ENCODE data around the gene CD226.
"Not testable (repeated sequence)": the region's sequence is repeated elsewhere in the genome, so short reads cannot be mapped to it uniquely, and the experiment has no call there.

CD226 gene

GRCh38 chr18:69947361-69948133 is at the start of gene CD226:
TSS of gene CD226 (minus strand) at chr18:69947873. CDS start at chr18:69947406, 467 bp downstream.
- DNase-seq: no peak

DNA sequence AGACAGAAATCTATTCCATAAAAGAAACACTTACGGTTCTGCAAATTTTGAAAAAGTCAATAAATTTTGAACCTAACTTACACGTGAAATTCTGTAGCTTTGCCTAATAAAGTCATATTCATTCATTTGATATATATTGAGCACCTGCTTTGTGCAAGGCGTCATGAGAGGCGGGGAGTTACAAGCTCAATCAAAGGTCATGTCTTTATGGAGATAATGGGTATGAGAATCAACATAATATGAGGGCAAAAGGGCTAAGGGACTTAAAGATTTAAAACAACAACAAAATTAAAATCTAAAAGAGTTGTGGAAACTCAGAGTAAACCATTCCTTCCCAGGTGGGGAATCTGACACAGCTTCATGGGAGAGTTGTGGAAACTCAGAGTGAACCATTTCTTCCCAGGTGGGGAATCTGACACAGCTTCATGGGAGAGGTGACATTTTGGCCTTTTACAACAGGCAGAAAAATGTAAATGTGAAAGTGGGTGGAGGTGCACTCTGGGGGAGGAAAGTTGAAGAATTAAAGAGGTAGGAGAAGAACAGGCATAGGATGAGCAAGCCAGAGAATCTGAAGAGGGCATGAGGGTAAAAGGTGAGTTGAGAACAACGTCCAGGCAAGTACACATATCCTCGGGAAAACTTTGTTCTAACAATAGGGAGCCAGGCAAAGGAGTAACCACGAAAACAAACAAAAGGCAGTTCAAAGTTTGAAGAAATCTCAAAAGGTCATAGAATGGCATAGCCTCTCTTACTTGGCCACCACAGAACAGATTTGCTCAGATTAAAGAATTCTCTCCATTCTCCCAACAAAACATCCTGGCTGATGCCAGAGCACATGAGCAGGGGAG is 49.5 kb upstream of the CD226 start:
- no peak for DNase-seq

GRCh38 chr18:69996417-69996816 is 48.7 kb upstream of the CD226 start:
- no peak for DNase-seq

DNA sequence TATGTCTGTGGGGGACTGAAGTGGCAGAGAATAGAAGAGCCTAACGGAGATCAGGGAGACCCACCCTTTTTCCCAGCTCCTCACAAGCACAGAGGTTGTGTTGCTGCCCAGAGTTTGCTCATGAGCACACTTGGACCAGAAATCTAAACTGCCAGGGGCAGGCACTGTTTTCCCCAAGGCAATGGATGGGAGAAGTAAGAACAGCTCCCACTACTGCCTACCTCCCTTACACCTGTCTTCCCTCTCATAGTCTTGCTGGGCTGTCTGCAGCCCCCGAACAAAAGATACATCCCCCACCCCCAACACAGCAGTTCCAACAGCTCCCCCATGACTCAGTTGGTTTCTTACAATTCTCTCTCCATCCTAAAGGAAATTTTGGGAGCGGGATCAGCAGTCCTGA is 48.1 kb upstream of the CD226 start:
- no peak for DNase-seq

DNA sequence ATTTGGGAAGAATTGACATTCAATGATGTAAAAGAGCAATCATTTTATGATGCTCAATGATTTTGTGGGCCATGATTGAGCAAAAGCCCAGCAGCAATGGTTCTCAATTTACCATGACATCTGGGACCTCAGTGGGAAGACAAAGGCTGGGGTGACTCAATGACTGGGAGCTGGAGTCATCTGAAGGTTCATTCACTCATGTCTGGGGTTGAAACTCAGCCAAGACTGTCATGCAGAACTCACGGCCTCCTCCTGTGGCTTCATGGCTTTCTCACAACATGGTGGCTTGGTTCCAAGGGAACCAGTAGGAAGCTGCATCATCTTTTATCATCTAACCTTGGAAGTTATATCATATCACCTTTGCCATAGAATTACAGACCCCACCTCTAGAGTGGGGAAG is 45.1 kb upstream of the CD226 start:
- no peak for DNase-seq

DNA sequence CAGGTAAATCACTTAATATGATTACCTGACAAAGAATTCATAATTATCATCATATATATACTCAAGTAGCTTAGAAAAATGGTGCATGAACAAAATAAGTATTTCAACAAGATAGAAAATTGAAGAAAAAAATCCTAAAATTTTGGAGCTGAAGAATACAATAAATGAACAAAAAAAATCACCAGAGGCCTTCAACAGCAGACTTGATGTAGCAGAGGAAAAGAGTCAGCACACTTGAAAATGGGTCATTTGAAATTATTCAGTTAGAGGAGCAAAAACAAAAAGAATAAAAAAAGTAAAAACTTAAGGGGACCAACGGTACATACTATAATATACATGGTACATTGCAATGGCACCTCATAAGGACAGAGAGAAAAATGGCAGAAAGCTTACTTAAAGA is 40.2 kb upstream of the CD226 start:
- no peak for DNase-seq

GRCh38 chr18:69985239-69985638 is 37.6 kb upstream of the CD226 start:
- DNase-seq: no peak

DNA sequence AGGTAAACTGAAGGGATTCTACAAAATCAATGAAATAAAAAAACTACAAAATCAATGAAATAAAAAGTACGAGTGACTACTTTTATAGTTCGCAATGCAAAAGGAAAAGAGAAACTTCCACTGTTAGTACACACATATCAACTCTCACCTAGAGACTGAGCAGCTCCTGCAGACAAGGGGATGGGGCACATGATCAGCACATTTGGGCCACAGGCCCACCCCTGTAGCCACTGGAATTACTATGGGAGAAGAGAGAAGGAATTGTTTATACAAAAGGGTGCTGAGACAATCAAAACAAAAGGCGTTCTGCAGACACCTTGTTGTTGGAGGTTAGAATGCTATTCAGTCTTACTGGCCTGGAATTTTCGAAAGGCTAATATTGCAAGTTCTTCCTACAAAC is 34.7 kb upstream of the CD226 start:
- DNase-seq: no peak

DNA sequence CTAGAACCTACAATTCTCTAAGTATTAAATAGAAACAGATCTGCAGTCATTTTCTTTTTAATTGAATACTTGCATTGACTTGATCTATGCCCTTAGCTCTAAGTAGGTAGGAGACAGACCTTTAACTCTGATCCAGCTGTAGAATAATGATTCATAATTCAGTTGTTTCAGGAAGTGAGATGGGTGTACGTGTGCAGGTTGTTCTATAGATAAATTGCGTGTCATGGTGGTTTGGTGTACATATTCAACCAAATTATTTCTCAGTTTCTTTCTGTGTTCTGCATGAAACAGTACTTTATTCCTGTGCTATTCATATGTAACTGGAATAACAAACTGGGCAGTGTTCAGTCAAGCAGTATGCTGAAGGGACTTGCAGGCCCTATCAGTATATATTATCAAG is 34.3 kb upstream of the CD226 start:
- DNase-seq: no peak

GRCh38 chr18:69980982-69981804 is 33.5 kb upstream of the CD226 start:
- no peak for DNase-seq

GRCh38 chr18:69980509-69980908 is 32.8 kb upstream of the CD226 start:
- no peak for DNase-seq

GRCh38 chr18:69978732-69979715 is 31.4 kb upstream of the CD226 start:
- DNase-seq: no peak

DNA sequence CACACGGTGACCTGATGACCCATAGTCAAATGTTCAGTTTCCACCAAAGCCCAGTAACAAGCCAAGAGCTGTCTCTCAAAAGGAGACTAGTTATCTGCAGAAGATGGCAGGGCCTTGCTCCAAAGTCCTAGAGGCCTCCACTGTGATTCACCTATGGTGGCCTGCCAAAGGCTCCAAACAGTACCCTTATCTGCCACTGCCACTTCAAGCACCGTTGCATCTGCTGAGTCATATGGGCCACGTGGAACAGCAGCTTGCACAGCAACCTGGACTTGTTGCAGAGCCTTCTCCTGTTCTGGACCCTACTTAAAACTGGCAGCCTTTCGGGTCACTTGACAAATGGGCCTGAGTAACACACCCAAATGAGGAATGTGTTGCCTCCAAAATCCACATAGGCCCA is 27.6 kb upstream of the CD226 start:
- not testable (repeated sequence) for DNase-seq

DNA sequence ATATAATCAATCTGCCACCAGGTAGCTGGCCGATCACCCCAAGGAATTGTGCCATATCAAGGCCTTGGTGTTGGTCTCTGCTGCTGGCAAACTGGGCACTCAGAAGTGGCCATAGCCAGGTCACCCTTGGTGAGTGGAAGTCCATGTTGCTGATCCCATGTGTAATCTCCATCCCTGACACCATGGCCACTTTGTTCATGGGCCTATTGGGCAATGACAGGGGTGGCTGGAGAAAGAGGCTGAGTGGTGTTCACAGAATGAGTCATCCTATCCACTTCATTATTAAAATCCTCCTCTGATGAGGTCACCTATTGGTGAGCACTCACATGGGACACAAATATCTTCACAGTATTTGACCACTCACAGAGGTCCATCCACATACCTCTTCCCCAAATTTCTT is 26.7 kb upstream of the CD226 start:
- DNase-seq: no peak

GRCh38 chr18:69969491-69969890 is 21.8 kb upstream of the CD226 start:
- DNase-seq: no peak

DNA sequence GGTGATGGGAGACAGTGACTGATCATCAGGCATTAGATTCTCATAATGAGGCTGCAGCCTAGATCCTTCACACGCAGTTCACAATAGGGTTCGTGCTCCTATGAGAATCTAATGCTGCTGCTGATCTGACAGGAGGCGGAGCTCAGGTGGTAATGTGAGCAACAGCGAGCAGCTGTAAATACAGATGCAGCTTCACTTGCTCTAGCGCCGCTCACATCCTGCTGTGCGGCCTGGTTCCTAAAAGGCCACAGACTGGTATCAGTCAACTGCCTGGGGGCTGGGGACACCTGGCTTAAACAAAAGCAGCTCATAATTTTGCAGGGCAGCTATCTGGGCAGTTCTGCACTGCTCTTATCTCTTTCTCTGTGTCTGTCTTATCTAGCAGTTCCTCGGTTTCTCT is 20.4 kb upstream of the CD226 start:
- DNase-seq: no peak

DNA sequence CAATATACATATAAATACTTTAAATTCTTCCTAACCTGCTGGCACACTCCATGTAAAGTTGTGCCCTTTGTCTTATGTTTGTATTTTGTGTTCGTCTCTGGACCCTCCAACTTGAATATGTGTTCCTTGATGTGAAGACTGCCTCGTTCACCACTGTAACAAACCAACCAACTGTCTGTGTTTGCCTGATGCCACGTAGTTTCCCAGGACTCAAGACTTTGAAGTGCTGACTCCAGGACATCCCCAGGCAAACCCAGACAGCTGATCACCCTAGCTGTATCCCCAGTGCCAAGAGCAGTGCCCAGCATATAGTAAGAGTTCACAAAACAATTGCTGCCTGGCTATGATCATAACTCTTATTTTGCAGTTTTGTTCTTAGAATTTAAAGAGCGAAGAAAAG is 15.5 kb upstream of the CD226 start:
- DNase-seq: no peak

DNA sequence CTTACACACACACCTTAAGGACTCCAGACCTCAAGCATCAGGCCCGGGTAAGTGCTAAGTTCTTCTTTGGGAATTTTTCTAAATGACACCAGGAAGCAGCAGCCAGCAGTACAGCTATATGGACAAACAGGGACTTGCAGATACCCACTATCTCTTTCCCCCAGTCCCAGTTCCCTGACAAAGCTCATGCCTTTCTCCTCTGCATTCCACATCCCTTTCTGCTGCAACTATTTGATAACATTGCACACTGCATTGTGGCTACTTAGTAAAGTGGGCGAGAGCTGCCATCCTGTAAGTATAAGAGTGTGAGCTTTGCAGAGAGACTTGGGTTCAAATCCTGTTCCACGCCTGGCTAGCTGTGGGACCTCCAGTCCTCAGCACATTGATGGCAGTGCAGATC is 14.0 kb upstream of the CD226 start:
- DNase-seq: no peak

GRCh38 chr18:69958422-69958821 is 10.7 kb upstream of the CD226 start:
- DNase-seq: no peak

GRCh38 chr18:69957747-69958146 is 10.1 kb upstream of the CD226 start:
- DNase-seq: no peak

DNA sequence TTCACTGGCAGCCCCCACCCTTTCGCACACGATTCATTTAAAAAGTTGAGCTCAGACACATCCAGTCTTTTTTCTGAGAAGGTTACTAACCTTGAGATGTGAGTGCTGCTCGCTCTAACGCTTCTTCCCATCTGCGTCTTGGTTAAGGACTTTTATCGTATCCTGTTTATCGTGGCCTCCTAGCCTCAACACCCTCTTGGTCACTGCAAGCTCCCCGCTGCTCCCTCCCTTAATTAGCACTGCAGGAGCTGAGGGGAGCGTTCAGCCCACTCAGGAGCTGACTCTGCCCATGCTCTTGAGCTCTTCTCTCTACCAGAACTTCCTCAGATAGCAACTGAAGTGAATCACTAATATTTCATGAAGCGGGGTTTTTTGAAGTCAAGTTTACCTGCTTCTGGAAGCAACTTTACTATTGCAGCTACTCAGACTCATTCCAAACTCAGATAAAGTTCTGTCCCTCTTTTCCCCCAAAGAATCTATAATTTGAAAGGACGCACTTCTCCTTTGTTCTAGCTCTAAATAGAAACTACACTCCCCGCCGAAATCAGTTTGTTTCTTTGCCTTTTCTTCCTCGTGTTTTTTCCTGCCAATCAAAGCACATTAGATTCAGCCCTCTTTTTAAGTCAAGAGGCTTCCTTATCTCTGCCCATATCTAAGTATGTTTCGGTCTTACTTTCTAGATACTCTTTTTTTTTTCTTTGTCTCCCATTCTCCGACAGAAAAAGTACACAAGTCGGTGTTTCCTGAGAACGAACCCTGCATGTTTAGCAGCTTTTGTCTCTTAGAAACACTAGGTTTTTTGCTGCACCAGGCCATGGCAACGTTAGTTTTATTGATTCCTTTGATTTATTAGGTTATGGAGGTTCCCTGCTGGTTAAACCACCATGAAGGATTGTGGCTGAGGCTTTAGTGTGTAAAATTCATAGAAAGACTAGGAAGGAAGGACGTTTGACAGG is 9.3 kb upstream of the CD226 start:
- DNase-seq: no peak
